ENCODE measurements around the gene FOXB1.
A peak's percentile ranks its signal among the peaks of the same experiment; 100 is the strongest.

Gene FOXB1

DNA sequence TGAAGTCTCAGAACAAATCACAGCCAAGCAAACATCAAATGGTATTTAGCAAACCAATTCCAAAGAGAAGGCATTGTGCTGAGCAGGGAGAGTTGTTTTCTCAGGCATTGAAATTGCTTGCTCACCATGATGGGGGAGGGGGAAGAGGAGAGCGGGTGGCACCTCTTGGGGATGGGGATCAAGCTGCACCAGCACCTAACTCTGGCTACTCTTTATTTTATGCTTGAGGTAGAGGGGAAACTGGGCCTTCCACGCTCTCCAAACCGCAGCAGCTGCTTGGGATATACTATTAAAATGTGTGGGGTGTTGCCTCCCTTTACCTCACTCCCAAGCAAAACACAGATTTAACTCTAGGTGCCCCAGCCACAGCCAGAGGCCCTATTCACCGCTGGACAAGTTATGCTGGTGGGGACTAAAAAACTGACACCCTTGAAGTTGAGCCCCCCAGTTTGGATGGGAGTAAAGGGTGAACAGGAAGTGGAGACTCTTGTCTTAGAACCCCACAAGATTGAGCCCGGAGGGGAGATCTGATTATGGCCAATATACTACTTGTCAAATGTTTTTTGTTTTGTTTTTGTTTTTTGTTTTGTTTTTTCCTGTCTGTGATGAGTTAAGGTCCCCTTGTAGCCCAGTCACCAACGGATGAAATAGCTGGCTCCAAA lies 5.0 kb upstream of the FOXB1 start:
- peaks cover 35% of the 10 kb centered on the region for H3K4me1 ChIP-seq (ENCODE audit: control insufficient read depth, insufficient read depth, low read length)
- no peaks in the 10 kb centered on the region for H3K9me3 ChIP-seq (ENCODE audit: control insufficient read depth, low read length)
- peaks cover 68% of the 10 kb centered on the region for H3K27me3 ChIP-seq (ENCODE audit: control insufficient read depth, insufficient read depth, low read length, poor library complexity, severe bottlenecking)
- peak overlapping the region; percentile 78 for H3K4me3 ChIP-seq (ENCODE audit: insufficient read depth, low read depth, low read length)
- H3K27ac ChIP-seq (ENCODE audit: insufficient read depth, low read depth, low read length, poor library complexity, severe bottlenecking), result peak overlapping the region; percentile 88
- 4 to 7% methylated on average over 4 of the region's 6 CpGs for WGBS, 2 experiments
- H3K36me3 ChIP-seq (ENCODE audit: control insufficient read depth, insufficient read depth, low read length), result no peaks in the 10 kb centered on the region

GRCh38 chr15:59999612-60000112 lies 4.4 kb upstream of the FOXB1 start:
- Histone ChIP-seq H3K27me3 (ENCODE audit: control insufficient read depth, insufficient read depth, low read length, poor library complexity, severe bottlenecking) (peaks cover 63% of the 10 kb centered on the region), H3K36me3 (ENCODE audit: control insufficient read depth, insufficient read depth, low read length) (no peaks in the 10 kb centered on the region), H3K4me1 (ENCODE audit: control insufficient read depth, insufficient read depth, low read length) (peaks cover 30% of the 10 kb centered on the region), H3K27ac (ENCODE audit: insufficient read depth, low read depth, low read length, poor library complexity, severe bottlenecking) (peak overlapping the region; percentile 88), H3K4me3 (ENCODE audit: insufficient read depth, low read depth, low read length) (peak overlapping the region; percentile 78), H3K9me3 (ENCODE audit: control insufficient read depth, low read length) (no peaks in the 10 kb centered on the region)
- 1% methylated on average over 28 of the region's 28 CpGs for WGBS, 2 experiments

DNA sequence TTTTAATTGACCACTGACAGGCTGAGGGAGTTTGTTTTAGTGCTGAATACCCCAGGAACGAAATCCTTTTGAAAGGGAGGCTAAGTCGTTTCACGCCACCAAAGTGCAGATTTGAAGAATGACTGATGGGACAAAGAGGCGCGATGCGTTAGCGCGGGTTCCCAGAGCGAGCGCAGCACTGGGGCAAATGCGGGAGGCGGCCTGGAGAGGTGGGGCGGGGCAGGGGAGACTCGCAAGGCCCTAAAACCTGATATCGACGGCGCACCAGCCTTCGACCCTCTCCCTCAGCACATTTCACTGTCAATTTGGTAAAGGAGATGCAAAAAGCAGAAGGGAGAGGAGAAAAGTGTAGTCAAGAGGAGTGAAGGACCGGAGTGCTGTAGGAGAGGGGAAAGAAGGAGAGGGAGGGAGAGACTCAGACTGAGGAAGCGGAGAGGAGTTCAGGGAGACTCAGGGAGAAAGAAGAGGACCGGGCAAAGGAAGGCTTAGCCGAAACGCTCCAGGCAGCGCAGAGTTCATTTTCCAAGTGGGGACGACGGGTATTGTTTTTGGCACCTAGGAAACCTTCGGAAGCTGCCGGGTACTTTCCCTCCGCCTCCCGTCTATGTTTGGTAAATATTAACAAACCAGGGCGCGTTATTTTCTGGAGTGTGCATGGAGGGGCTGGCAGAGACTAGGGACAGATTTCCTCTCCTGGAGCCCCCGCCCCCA lies 3.8 kb upstream of the FOXB1 start:
- Histone ChIP-seq H3K9me3 (ENCODE audit: control insufficient read depth, low read length) (no peaks in the 10 kb centered on the region), H3K27me3 (ENCODE audit: control insufficient read depth, insufficient read depth, low read length, poor library complexity, severe bottlenecking) (peaks cover 63% of the 10 kb centered on the region), H3K4me3 (ENCODE audit: insufficient read depth, low read depth, low read length) (peak overlapping the region; percentile 78), H3K4me1 (ENCODE audit: control insufficient read depth, insufficient read depth, low read length) (peaks cover 26% of the 10 kb centered on the region), H3K36me3 (ENCODE audit: control insufficient read depth, insufficient read depth, low read length) (no peaks in the 10 kb centered on the region), H3K27ac (ENCODE audit: insufficient read depth, low read depth, low read length, poor library complexity, severe bottlenecking) (peak overlapping the region; percentile 88)
- WGBS, 2 experiments, result 0 to 1% methylated on average over 33 of the region's 33 CpGs

DNA sequence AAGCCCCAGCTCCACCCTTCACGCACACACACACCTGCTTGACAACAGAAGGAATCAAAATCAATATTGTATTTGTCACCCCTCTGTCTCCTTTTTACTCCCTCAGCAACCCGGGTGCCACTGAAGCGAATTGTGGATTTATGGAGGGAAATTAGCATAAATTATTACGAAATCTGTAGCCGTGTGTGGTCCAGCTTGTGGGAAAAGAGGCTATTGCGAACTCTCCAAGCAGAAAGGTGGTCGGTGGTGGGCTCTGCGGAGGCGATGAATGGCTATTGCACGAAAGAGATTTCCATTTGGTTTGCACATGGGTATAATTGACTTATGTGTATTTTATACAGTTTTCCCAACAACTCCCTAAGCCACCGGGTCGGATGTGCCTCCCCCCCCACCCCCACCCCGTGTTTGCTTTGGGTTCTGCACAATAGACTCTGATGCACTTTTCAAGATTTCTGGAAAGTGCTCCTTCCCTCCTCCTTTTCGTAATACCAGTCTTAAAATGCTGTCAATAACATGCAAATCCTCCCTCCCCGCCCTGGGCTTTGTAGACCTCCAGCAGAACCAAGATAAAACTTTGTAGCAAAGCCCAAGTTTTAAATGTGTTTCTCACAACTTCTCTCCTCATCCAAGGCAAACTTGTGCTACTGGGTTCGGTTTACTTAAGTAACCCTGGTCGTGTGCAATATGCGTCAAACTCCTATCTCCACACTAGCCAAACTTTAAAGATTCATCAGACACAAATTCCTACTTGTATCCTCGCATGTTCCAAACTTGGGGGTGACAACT lies 3.1 kb upstream of the FOXB1 start:
- Histone ChIP-seq H3K27ac (ENCODE audit: insufficient read depth, low read depth, low read length, poor library complexity, severe bottlenecking) (peak overlapping the region; percentile 88), H3K4me1 (ENCODE audit: control insufficient read depth, insufficient read depth, low read length) (peaks cover 22% of the 10 kb centered on the region), H3K36me3 (ENCODE audit: control insufficient read depth, insufficient read depth, low read length) (no peaks in the 10 kb centered on the region), H3K9me3 (ENCODE audit: control insufficient read depth, low read length) (no peaks in the 10 kb centered on the region), H3K4me3 (ENCODE audit: insufficient read depth, low read depth, low read length) (peak overlapping the region; percentile 78), H3K27me3 (ENCODE audit: control insufficient read depth, insufficient read depth, low read length, poor library complexity, severe bottlenecking) (peaks cover 63% of the 10 kb centered on the region)
- WGBS, 2 experiments, result 0 to 1% methylated on average over 19 of the region's 19 CpGs

GRCh38 chr15:60001610-60002527 lies 2.2 kb upstream of the FOXB1 start:
- WGBS, 2 experiments, result 0% methylated on average over 33 to 34 of the region's 34 CpGs
- Histone ChIP-seq H3K4me3 (ENCODE audit: insufficient read depth, low read depth, low read length) (peak overlapping the region; percentile 78), H3K36me3 (ENCODE audit: control insufficient read depth, insufficient read depth, low read length) (no peaks in the 10 kb centered on the region), H3K27me3 (ENCODE audit: control insufficient read depth, insufficient read depth, low read length, poor library complexity, severe bottlenecking) (peaks cover 56% of the 10 kb centered on the region), H3K4me1 (ENCODE audit: control insufficient read depth, insufficient read depth, low read length) (peaks cover 16% of the 10 kb centered on the region), H3K9me3 (ENCODE audit: control insufficient read depth, low read length) (no peaks in the 10 kb centered on the region), H3K27ac (ENCODE audit: insufficient read depth, low read depth, low read length, poor library complexity, severe bottlenecking) (no peak overlapping the region)

DNA sequence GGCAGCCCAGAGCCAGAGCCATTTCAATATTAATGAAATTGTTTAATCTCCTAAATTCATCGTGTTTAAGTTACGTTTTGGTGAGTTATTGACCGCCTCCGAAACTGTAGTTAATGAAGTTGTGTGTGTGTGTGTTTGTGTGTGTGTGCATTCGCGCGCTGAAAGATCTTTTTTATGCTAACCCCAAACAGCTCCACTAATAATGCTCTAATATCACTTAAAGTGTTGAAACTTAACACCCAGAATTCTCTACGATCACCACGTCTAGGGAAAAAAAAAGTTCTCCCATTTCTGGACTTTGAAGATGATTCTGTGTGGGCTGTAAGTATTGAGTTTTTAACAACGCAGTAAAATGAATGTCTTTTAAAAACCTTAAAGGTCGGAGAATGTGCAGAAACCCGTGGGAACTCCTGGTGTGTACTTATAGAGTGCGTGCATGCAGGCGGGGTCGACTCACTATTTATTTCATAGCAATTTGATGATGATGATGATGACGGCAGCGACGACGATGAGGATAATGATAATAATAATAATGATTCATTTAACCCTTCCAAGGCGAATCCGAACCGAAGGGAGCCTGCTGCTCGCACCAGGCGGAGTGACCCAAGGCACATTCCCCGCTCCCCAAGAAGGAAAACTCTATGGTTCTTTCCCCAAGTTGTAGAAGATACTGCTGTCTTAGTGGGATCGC lies 1.4 kb upstream of the FOXB1 start:
- H3K4me1 ChIP-seq (ENCODE audit: control insufficient read depth, insufficient read depth, low read length), result peaks cover 17% of the 10 kb centered on the region
- WGBS, 2 experiments, result 1 to 2% methylated on average over 18 to 19 of the region's 26 CpGs
- H3K27me3 ChIP-seq (ENCODE audit: control insufficient read depth, insufficient read depth, low read length, poor library complexity, severe bottlenecking), result peaks cover 48% of the 10 kb centered on the region
- H3K36me3 ChIP-seq (ENCODE audit: control insufficient read depth, insufficient read depth, low read length), result no peaks in the 10 kb centered on the region
- no peak overlapping the region for H3K27ac ChIP-seq (ENCODE audit: insufficient read depth, low read depth, low read length, poor library complexity, severe bottlenecking)
- H3K9me3 ChIP-seq (ENCODE audit: control insufficient read depth, low read length), result no peaks in the 10 kb centered on the region
- peak overlapping the region; percentile 78 for H3K4me3 ChIP-seq (ENCODE audit: insufficient read depth, low read depth, low read length)

DNA sequence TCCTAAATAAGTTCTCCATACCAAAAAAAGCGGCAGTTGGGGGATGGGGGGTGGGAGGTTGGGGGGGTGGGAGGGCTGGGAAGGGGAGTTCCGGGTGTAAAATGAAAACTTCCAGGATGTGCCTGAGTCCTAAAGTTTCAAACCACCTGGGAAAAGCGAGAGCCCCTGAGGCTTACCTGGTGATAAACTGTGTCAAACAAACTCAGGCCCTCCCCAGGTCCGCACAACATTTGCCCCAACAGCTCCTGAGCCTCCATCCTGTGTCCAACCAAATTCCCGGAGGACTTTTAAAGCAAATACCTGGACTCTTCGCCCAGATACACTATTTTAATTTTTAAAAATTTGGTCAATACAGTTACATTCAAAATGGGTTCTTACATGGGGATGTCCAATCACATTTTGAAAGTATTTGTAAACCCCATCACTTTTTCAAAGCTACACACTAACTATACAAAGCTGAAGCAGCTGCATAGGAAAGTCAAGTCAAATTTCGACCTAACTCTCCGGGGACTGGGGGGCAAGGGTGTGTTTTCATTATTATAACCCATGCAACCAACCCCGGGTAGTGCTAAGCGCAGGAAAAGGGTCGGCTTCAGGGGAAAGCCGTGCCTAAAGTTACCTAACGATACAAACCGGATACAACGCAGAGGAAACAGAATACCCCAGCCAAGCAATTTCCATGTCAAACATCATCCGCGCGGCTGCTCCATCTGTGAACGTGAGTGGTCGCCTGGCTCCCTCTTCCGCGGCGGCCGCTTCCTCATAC lies 685 bp upstream of the FOXB1 start:
- no peaks in the 10 kb centered on the region for H3K36me3 ChIP-seq (ENCODE audit: control insufficient read depth, insufficient read depth, low read length)
- peaks cover 16% of the 10 kb centered on the region for H3K4me1 ChIP-seq (ENCODE audit: control insufficient read depth, insufficient read depth, low read length)
- H3K4me3 ChIP-seq (ENCODE audit: insufficient read depth, low read depth, low read length), result peak overlapping the region; percentile 78
- WGBS, 2 experiments, result 0% methylated on average over 23 of the region's 24 CpGs
- no peaks in the 10 kb centered on the region for H3K9me3 ChIP-seq (ENCODE audit: control insufficient read depth, low read length)
- peaks cover 47% of the 10 kb centered on the region for H3K27me3 ChIP-seq (ENCODE audit: control insufficient read depth, insufficient read depth, low read length, poor library complexity, severe bottlenecking)
- H3K27ac ChIP-seq (ENCODE audit: insufficient read depth, low read depth, low read length, poor library complexity, severe bottlenecking), result no peak overlapping the region

- Histone ChIP-seq H3K27ac (ENCODE audit: insufficient read depth, low read depth, low read length, poor library complexity, severe bottlenecking) (peak overlapping the region; percentile 78), H3K4me1 (ENCODE audit: control insufficient read depth, insufficient read depth, low read length) (peaks cover 21% of the 10 kb centered on the region), H3K27me3 (ENCODE audit: control insufficient read depth, insufficient read depth, low read length, poor library complexity, severe bottlenecking) (peaks cover 59% of the 10 kb centered on the region), H3K9me3 (ENCODE audit: control insufficient read depth, low read length) (no peaks in the 10 kb centered on the region), H3K36me3 (ENCODE audit: control insufficient read depth, insufficient read depth, low read length) (no peaks in the 10 kb centered on the region), H3K4me3 (ENCODE audit: insufficient read depth, low read depth, low read length) (peak overlapping the region; percentile 78)
- WGBS, 2 experiments, result 0% methylated on average over 44 of the region's 44 CpGs
Measured at GRCh38 chr15:60004846-60005351, 788 bp downstream of the FOXB1 start.
